Measurements from ENCODE around the gene TPRN.

DNA sequence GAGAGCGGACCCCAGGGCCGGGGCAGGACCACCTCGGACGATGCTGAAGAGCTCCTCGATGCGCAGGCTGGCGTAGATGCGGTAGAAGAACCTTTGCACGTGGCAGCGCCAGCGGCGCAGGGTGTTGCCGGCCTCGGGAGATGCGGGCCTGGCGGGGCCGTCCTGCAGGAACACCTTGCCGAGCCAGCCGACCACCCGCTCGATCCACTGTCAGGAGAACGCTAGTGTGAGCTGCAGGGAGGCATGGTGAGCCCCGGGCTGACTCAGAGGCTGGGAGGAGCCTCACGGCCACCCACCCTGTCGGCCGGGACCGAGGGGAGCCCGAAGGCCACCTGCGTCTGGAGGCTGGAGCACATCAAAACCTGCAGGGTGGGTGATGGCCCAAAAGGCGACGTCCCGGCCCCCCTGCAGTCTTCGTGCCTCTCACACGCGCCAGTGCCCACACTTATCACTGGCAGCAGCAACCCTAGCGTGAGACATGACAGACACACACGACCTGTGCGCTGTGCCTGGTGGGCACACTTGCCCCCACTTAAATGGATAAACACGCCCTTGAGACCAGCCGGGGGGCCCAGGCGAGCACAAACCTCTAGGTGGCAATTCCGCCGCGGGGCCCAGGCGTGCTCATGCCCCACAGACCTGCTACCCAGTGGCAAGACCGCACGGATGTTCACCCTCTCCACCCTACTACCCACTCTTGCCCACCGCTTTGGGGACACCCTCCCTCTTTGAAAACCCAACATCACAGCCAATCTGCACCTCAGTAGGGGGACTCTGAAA, 15.5 kb downstream of the TPRN start:
- TF ChIP-seq, protein P1, sequence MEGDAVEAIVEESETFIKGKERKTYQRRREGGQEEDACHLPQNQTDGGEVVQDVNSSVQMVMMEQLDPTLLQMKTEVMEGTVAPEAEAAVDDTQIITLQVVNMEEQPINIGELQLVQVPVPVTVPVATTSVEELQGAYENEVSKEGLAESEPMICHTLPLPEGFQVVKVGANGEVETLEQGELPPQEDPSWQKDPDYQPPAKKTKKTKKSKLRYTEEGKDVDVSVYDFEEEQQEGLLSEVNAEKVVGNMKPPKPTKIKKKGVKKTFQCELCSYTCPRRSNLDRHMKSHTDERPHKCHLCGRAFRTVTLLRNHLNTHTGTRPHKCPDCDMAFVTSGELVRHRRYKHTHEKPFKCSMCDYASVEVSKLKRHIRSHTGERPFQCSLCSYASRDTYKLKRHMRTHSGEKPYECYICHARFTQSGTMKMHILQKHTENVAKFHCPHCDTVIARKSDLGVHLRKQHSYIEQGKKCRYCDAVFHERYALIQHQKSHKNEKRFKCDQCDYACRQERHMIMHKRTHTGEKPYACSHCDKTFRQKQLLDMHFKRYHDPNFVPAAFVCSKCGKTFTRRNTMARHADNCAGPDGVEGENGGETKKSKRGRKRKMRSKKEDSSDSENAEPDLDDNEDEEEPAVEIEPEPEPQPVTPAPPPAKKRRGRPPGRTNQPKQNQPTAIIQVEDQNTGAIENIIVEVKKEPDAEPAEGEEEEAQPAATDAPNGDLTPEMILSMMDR (IDR thresholded peaks at IDR 0.05; ENCODE audit: low read length) = no peak
- TF ChIP-seq EZH2 (IDR thresholded peaks at IDR 0.05; ENCODE audit: borderline replicate concordance, low read length) = no peak

All from OCI-LY1 (cell line).